OCI-LY7 (cell line): ENCODE measurements around the gene ST6GALNAC2. TPM values are rescaled to one million over a fixed set of nuclear protein-coding genes. Genes with fewer than 3 reads are reported as not detected.
"Not testable (repeated sequence)": the region's sequence is repeated elsewhere in the genome, so short reads cannot be mapped to it uniquely, and the experiment has no call there.

Experiments used
- BruUV-seq: library from RNA; stranded (reverse); fragments of 400-500 nt; replicated peaks from 2 replicates; lab custom pipeline; 2021; lab: Mats Ljungman, UMichigan
- CTCF ChIA-PET: fragments of 300-600 bp; sonication (Branson Sonifier 250); formaldehyde crosslinking; loops from one replicate; lab custom pipeline; 2022; ENCODE audit warnings: antibody characterized with exemption; ENCODE audit not compliant: unreplicated experiment; lab: Charles Lee
- POLR2A ChIA-PET: fragments of 300-600 bp; sonication (Branson Sonifier 250); formaldehyde crosslinking; loops from one replicate; lab custom pipeline; 2022; ENCODE audit warnings: antibody characterized with exemption; lab: Charles Lee
- DNase-seq: peaks from one replicate; pipeline ENCODE4 v3.0.0-alpha.2; 2015; ENCODE audit warnings: low spot score
- H2AFZ ChIP-seq: fragments of 200-600 bp; sonication (generic), shearing (Covaris generic); 2 replicates; pipeline ENCODE4 v1.6.1; 2014; ENCODE audit warnings: mild to moderate bottlenecking, antibody characterized with exemption, low read length, moderate library complexity
- H3K27ac ChIP-seq: fragments of 200-600 bp; sonication (generic); 2 replicates; pipeline ENCODE4 v1.5.1; 2014; ENCODE audit warnings: mixed run types, low read depth, mild to moderate bottlenecking, moderate library complexity, low read length, inconsistent platforms; ENCODE audit not compliant: poor library complexity, severe bottlenecking
- H3K36me3 ChIP-seq: fragments of 200-600 bp; sonication (generic); 2 replicates; pipeline ENCODE4 v1.6.1; 2014; ENCODE audit warnings: mild to moderate bottlenecking, antibody characterized with exemption, low read length, moderate library complexity, mixed read lengths; ENCODE audit not compliant: insufficient read depth
- H3K4me1 ChIP-seq: fragments of 200-600 bp; sonication (generic); 2 replicates; pipeline ENCODE4 v1.5.1; 2014; ENCODE audit warnings: mild to moderate bottlenecking, low read length; ENCODE audit not compliant: insufficient read depth, poor library complexity, severe bottlenecking
- H3K4me2 ChIP-seq: fragments of 200-600 bp; sonication (generic); 2 replicates; pipeline ENCODE4 v1.6.1; 2014; ENCODE audit warnings: mild to moderate bottlenecking, low read length
- H3K4me3 ChIP-seq: fragments of 200-600 bp; sonication (generic); 2 replicates; pipeline ENCODE4 v1.5.1; 2014; ENCODE audit warnings: mild to moderate bottlenecking, low read depth, low read length; ENCODE audit not compliant: poor library complexity, severe bottlenecking
- H3K79me2 ChIP-seq: fragments of 200-600 bp; sonication (generic); 2 replicates; pipeline ENCODE4 v1.6.1; 2016; ENCODE audit warnings: low read depth, mild to moderate bottlenecking, low read length, moderate library complexity, mixed read lengths; ENCODE audit not compliant: insufficient read depth
- H3K9me2 ChIP-seq: fragments of 200-600 bp; sonication (generic); 2 replicates; pipeline ENCODE4 v1.6.1; 2016; ENCODE audit warnings: mild to moderate bottlenecking, low read length, mixed read lengths; ENCODE audit not compliant: insufficient read depth
- H3K9me3 ChIP-seq: fragments of 200-600 bp; sonication (generic); 2 replicates; pipeline ENCODE4 v1.6.1; 2014; ENCODE audit warnings: mild to moderate bottlenecking, mixed run types, low read length, mixed read lengths
- H4K20me1 ChIP-seq: fragments of 200-600 bp; sonication (generic); 2 replicates; pipeline ENCODE4 v1.6.1; 2014; ENCODE audit warnings: mild to moderate bottlenecking, antibody characterized with exemption, low read length, moderate library complexity, mixed read lengths; ENCODE audit not compliant: insufficient read depth
- CTCF ChIP-seq: fragments of 200-600 bp; sonication (generic); conservative IDR thresholded peaks from 2 replicates; pipeline ENCODE4 v1.5.1; 2014; ENCODE audit warnings: mild to moderate bottlenecking, antibody characterized with exemption, low read length, moderate library complexity, mixed read lengths
- EZH2phosphoT487 ChIP-seq: fragments of 200-600 bp; sonication (generic); IDR thresholded peaks from 2 replicates; pipeline ENCODE4 v1.6.1; 2018; ENCODE audit warnings: low read depth, borderline replicate concordance, mild to moderate bottlenecking, mixed run types, antibody characterized with exemption, low read length, moderate library complexity, mixed read lengths
- intact Hi-C: fragments of 100-400 bp; cut with micrococcal nuclease; formaldehyde crosslinking; loops from one replicate; pipeline ENCODE4 v1.10.0; 2022; ENCODE audit not compliant: unreplicated experiment
- total RNA-seq, 2 experiments: library from RNA; depleted of rRNA in 1 of 2; stranded (reverse); fragments of >200 nt in 1 of 2; shearing (Covaris generic) in 1 of 2; gene quantifications; 2 replicates each; pipeline ENCODE4 v1.2.3, GENCODE V29; 2014 to 2022

ST6GALNAC2 gene
- total RNA-seq, 2 experiments from 2014 or later, result not detected

- Histone ChIP-seq H4K20me1 (peaks cover 16% of the 10 kb centered on the region), H3K9me3 (no peaks in the 10 kb centered on the region), H3K27ac (peak overlapping the region; percentile 38), H3K4me2 (peak overlapping the region; percentile 11; the same call in 1 of the 2 replicates), H3K79me2 (peaks cover 13% of the 10 kb centered on the region), H2AFZ (no peak overlapping the region), H3K9me2 (no peaks in the 10 kb centered on the region), H3K4me3 (no peak overlapping the region), H3K36me3 (peaks cover 55% of the 10 kb centered on the region), H3K4me1 (peaks cover 34% of the 10 kb centered on the region)
- DNase-seq, result no peak
- BruUV-seq, result no TSS peak
- TF ChIP-seq CTCF, result no peak
- no peak for TF ChIP-seq EZH2phosphoT487
- ChIA-PET CTCF (interaction anchor here (1.1 to 1.9 kb wide), 2 partner anchors 9 to 116 kb away, joined by 4 to 7 read pairs; no protein-coding TSS in a partner anchor), POLR2A (interaction anchor here (0.6 to 3.6 kb wide), 8 partner anchors 9 to 357 kb away, joined by 3 to 21 read pairs (median 3); no protein-coding TSS in a partner anchor)
- intact Hi-C loops, result no loop called here
Measured at GRCh38 chr17:76566613-76566943, 19.1 kb downstream of the ST6GALNAC2 start.

DNA sequence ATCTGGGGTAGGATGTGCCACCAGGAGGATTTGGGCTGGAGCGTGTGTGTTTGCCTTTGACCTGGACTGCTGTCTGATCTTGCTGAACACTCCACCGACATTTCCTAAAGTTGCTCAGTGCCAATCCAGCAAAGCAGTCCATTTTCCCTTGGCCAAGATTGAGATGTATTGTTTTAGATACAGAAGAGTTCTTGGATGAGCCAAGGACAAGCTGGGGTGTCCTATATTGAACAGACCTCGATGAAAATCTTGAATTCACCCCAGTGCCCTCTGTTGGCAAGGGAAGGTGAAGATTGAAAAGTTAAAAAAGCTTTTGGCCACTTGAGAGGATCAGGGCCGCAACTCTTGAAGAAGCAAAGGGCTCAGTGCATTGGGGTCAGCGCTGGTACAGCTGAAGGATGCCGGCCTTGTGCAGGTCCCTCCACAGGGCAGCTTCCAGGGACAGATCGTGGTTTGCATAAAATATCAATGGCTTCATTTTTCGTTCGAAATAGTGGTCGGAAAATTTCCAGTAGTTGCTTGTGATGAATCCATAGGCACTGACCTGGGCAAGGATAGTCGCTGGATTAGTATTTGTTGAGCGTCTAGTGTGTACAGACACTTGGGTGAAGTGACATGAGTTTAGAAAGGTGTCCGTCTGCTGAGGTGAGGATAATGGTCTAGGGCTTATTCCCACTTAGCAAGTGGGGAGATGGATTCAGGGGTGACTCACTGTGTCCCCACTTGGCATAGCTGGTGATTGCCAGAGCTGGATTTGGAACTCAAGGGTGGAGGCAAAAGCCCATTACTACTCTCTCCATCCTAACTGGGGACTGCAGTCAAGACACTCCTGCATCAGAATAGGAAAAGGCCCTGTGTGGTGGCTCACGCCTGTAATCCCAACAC, 19.7 kb downstream of the ST6GALNAC2 start:
- Histone ChIP-seq H3K4me1 (peaks cover 40% of the 10 kb centered on the region), H3K79me2 (peaks cover 19% of the 10 kb centered on the region), H3K36me3 (peaks cover 62% of the 10 kb centered on the region), H3K4me3 (no peak overlapping the region), H3K9me3 (no peaks in the 10 kb centered on the region), H4K20me1 (peaks cover 22% of the 10 kb centered on the region), H3K27ac (no peak overlapping the region), H3K4me2 (0 out of 2 replicates have a peak overlapping the region, but pooled peaks have one; percentile 11), H3K9me2 (no peaks in the 10 kb centered on the region), H2AFZ (no peak overlapping the region)
- no TSS peak for BruUV-seq
- ChIA-PET CTCF (interaction anchor here (1.9 kb wide), 1 partner anchor 8 kb away, joined by 7 read pairs; no protein-coding TSS in a partner anchor), POLR2A (interaction anchor here (0.6 to 3.6 kb wide), 7 partner anchors 9 to 357 kb away, joined by 3 to 21 read pairs (median 3); no protein-coding TSS in a partner anchor)
- intact Hi-C loops, result no loop called here
- no peak for DNase-seq
- TF ChIP-seq CTCF, result peak; percentile 60
- no peak for TF ChIP-seq EZH2phosphoT487

DNA sequence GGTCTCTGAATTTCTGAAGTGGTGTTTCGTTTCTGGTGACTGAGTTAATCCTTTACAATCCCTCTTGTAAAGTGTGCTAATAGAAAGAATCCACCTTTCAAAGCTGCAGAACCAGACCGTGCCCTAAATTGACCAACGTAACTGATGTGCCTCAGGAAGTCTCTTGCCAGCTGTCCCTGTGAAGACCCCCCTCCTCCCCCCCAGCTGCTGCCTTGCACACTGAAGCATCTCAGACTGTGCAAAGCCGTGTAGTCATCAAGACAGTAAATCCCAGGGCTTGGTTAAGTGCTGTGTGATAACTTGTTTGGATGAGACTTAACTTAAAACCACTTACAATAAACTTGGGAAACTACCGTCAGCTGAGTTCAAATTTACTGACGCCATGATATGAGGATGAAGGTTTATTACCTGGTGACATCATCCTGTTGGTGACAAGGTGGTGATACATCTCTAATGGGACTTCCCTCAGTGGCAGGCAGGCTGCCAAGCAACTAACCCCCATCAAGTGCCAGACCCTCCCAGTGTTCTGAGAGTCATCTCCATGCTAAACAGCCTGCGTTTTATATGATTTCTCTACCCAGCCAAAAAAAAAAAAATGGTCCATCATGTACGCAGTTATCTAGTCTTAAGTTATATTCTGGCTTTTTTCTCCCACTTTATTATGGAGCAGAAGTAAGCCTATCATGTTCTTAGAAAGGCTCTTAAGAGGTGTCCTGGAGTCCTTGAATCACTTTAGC, 20.5 kb downstream of the ST6GALNAC2 start:
- H3K27ac ChIP-seq, CTCF ChIA-PET, DNase-seq, intact Hi-C loops, H3K4me3 ChIP-seq, H3K9me2 ChIP-seq, H3K9me3 ChIP-seq, BruUV-seq, H2AFZ ChIP-seq: not testable (repeated sequence)
- POLR2A ChIA-PET, result interaction anchor here (3.6 kb wide), 1 partner anchor 8 kb away, joined by 21 read pairs; no protein-coding TSS in a partner anchor
- Histone ChIP-seq H3K36me3 (peaks cover 70% of the 10 kb centered on the region), H3K79me2 (peaks cover 27% of the 10 kb centered on the region), H3K4me2 (0 out of 2 replicates have a peak overlapping the region, but pooled peaks have one; percentile 11), H3K4me1 (peaks cover 48% of the 10 kb centered on the region), H4K20me1 (peaks cover 30% of the 10 kb centered on the region)

GRCh38 chr17:76563359-76563758, 22.3 kb downstream of the ST6GALNAC2 start:
- Histone ChIP-seq H4K20me1 (peaks cover 45% of the 10 kb centered on the region), H3K36me3 (peaks cover 88% of the 10 kb centered on the region), H3K4me1 (peaks cover 62% of the 10 kb centered on the region), H3K79me2 (peaks cover 45% of the 10 kb centered on the region)
- H3K9me2 ChIP-seq, intact Hi-C loops, DNase-seq, CTCF ChIA-PET, H3K27ac ChIP-seq, H3K4me3 ChIP-seq, H2AFZ ChIP-seq, H3K9me3 ChIP-seq, H3K4me2 ChIP-seq: not testable (repeated sequence)
- BruUV-seq, result TSS peak; percentile 7
- POLR2A ChIA-PET, result interaction anchor here (0.6 kb wide), 1 partner anchor 199 kb away, joined by 7 read pairs; no protein-coding TSS in a partner anchor
